ENCODE data around the gene JPH3.
"Not testable (repeated sequence)": the region's sequence is repeated elsewhere in the genome, so short reads cannot be mapped to it uniquely, and the experiment has no call there.

The JPH3 gene

DNA sequence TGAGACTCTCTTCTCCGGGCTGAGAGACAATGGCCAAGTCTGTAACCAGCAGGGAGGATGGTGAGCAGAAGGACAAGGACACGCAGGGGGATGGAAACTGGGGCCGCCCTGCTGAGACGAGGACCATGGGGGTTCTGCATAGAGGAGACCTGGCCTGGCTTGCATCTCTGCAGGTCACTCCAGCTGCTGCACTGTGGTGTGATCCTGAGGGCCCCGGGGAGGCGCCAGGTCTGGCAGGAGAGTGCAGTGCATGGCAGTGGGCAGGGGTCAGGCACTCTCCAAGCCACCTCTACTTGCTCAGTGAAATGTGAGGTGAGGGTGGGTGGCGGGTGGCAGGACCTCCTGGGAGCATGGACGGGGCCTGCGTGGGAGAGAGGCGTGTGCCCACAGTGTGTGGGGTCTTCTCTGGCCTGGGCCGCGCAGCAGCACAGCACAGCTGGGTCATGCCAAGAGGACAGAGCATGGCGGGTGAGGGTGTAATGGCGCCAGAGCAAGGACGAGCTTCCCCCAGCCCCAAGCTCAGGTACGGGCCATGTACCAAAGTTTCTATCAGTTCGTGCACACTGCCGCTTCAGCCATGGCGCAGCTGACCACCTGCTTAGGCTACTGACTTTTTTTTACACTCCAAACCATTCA, 120.4 kb downstream of the JPH3 start:
- no peak for DNase-seq

DNA sequence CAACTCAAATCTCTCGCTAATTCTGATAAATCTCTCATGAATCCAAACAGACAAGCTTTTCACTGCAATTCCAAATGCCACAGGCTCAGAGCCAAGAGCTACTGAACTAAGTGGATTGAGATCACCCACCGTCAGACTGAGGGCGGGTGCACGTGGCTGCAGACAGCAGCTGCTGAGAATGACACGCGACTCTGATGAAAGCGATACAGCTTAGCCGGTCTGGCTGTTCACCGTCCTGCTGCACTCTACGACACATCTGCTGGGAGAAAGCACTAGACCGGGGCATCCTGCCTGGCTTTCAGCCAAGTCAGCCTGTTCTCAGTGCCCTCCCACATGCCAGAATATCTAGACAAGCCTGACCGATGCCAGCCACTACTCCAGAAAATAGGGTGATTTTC, 120.9 kb downstream of the JPH3 start:
- DNase-seq = peak; percentile 66

DNA sequence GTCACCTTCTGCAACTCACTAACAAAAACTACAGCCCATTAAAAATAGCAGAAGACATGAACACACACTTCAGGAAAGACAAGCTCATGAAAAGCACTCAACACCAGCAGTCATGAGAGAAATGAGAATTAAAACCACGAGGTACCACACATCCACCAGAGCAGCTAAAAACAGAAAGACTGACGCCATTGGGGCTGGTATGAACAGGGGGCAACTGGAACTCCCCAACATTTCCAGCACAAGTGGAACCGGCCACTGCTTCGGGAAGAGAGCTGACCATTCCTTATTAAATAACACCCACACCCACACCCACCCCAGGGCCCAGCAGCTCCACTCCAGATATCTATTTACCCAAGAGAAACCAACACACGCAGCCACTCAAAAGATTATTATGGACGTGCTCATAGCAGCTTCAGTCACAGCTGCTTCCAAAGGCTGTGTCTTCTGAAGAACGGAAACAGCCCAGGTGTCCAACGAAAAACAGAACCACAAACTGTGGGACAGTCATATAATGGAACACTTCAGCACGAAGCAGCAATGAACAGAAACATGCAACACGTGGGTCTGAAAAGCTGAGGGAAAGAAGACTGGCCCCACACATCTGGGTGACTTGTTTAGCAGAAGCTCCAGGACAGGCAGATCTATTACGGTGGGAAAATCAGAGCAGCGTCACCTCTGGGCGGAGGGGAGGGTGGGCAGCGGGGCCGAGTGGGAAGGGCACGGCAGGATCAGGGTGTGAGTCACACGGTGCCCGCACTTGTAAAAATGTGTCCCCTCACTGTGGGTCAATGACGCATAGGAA, 122.4 kb downstream of the JPH3 start:
- no peak for DNase-seq

DNA sequence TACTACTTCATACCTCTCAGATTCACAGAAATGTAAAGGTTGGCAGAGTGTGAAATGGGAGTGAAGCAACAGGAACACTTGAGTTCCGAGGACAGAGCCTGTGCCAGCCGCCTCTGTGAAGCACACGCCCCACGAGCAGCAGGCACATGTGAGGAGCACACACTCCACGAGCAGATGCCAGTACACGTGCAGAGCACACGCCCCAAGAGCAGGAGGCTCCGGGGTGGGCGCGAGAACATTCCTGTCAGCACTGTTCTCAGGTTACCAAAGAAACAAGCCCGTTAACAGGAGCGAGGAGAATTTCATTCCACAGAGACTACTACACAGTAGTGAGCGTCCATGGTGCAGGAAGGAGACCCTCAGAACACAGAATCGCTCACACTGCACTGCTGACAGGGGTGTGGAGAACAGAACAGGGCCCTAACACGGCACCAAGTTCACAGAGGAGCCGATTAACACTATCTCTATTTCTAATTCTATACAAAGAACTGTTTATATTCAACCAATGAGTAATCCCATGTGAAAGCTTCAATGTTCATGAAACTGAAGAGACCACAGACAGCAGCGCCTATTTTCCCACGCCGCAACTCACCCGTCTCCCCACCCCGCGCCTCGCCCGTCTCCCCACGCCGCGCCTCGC, 123.4 kb downstream of the JPH3 start:
- DNase-seq = no peak

DNA sequence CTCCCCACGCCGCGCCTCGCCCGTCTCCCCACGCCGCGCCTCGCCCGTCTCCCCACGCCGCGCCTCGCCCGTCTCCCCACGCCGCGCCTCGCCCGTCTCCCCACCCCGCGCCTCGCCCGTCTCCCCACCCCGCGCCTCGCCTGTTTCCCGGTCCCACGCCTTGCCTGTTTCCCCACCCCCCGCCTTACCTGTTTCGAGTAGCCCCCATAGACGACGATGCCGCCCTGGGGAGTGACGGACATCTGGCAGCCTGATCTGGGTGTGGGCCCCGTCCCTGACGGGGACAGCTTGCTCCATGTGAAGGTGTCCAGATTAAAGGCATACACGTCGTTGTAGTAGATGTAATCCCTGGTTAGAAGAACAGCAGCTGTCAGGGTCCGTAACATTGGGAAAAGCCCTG, 124.3 kb downstream of the JPH3 start:
- not testable (repeated sequence) for DNase-seq

DNA sequence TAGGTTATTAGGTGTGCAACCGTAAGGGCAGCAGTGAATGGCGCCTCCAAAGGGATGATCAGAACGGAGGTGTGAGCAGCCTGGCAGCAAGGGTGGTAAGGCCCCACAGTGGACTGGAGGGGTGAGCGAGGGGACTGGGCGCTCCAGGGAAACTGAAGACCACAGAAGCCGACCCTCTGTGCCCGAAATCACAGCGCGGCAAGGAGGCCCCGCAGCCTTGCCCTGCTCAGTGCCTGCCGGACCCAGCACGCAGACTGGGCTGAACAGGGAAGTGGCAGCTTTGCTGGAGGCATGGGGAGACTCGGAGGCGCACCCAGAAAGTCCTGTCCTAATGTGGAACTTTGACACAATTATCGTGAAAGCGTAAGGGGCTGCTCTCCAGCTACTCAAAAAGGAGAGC, 125.0 kb downstream of the JPH3 start:
- no peak for DNase-seq

DNA sequence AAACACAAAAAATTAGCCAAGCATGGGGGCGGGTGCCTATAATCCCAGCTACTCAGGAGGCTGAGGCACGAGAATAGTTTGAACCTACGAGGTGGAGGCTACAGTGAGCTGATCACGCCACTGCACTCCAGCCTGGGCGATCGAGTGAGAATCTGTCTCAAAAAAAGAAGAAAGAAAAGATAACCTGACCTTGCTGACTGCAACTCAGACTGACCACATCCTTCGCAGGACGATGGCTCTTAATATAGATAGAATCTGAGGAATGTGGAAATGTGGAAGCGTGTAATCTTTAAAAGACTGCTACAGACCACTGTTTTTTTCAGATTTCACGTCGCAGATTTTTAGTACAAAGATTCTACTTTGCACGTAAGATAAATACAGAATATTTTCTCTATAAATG, 125.7 kb downstream of the JPH3 start:
- DNase-seq = no peak

DNA sequence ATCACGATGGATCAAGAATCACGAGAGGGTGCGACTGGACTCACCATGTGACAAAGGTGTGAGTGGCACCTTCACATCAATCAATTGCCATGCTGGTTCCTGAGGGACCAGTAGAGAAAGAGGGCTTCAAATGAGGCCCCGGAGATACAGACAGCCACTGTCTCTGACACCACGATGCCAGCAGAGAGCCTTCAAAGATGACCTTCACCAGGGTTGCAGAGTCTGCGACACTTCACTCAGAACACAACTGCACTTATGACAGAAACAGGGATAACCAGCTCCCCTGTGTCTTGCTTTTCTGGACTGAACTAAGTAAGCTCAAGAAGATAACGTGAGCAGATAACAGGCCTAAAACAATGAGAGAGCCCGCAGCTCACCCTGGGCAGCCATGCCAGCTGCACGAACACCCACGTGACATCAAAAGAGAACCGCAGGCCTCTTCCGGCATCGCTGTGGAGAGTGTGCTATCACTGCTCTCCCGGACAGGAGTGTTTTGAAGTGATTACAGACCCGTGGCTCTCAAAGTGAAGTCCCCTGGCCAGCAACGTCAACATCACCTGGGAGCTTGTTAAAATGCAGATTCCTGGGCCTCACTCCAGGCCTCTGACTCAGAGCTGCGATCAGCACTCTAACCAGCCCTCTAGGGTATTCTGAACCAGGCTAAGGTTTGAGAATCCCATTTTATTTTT, 127.1 kb downstream of the JPH3 start:
- no peak for DNase-seq

DNA sequence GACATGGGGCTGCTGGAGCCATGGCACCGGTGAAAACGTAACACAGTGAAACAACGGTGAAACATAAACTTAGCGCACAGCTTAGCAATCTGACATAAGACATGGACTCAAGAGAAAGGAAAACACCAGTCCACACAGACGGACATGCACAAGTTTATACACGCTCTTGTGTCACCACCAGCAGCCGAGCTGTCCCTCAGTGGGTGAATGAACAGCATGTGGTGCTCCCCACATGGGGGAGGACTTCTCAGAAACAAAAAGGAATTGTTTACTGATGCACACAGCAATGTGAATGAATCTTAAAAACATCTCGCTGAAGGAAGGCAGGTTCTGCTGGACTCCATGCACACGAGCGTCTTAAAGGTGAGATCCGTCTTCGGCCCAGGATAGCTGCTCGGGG, 129.3 kb downstream of the JPH3 start:
- no peak for DNase-seq

DNA sequence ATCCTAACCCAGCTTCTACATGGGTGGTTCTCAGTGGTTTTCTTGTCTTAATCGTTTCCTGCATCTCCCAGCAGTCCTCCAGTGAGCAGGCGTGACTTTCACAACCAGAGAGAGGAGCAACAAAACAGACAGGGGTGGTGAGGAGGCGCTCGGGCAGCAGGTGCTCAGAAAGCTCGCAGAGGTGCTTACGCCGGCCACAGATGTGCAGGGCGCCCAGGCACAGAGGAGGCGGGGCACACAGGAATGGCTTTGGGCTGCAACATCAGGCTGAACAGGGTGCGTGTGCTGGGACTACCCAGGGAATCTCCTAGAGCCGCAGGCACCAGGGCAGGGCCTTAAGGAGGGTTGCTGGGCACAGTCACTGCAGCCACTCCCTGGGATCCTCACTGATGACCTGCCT, 130.9 kb downstream of the JPH3 start:
- DNase-seq = no peak

DNA sequence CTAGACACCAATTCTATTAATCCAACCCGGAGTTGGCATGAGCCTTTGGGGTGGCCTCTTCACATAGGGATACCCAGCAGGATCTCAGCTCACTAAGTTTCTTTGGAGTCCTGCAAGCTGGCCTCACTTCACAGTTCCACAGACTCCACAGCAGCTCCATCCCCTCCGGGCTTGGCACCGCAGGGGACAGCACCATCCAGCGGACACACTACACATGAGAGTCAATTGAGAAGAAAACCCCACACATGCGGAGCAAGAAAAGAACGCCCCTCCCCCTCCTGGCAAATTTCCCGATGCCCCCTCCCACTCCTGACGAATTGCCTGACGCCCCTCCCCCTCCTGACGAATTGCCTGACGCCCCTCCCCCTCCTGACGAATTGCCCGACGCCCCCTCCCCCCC, 132.3 kb downstream of the JPH3 start:
- no peak for DNase-seq

DNA sequence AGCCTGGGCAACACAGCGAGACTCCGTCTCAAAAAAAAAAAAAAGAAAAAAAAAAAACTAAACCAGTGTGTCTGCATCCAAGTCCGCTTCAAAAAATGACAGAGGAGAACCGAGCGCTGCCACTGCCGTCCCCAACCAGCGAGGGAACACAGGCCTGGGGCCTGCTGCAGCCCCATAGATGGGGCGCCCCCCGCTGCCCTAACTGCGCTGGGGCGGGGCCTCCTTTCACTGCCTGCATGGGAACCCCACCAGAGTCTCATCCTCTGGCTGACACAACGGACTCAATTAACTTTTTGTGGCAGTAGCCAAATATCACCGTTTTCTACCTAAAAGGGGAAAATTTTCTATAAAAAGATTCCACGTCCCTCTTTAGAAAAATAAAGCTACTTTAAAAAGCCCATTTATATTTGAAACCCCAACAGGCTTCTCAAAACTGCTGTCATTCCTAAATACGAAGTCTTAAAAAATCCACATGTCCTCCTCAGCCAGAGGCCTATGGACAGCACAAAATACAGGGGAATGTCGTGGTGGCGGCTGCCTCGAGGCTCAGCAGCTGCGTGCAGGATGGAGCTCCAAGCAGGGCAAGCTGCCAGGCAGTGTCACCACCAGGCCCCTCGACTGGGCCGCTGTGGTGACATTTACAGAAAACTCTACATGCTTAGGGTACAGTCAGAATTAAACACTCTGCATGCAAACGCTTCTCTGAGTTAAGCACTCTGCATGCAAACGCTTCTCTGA, 133.1 kb downstream of the JPH3 start:
- no peak for DNase-seq

DNA sequence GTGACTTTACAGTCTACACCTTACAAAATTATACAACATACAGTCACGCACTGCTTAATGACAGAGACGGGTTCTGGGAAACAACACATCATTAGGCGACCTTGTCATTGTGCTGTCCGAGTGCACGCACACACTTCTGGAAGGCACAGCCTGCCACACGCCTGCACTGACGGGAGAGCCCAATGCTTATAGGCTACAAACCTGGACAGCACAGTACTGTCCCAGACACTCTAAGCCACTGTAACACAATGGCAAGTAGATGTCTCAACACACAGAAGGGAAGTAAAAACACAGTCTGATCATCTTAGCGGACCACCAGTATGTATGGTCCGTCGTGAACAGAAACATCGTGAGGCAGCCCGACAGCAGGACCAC, 133.7 kb downstream of the JPH3 start:
- no peak for DNase-seq

DNA sequence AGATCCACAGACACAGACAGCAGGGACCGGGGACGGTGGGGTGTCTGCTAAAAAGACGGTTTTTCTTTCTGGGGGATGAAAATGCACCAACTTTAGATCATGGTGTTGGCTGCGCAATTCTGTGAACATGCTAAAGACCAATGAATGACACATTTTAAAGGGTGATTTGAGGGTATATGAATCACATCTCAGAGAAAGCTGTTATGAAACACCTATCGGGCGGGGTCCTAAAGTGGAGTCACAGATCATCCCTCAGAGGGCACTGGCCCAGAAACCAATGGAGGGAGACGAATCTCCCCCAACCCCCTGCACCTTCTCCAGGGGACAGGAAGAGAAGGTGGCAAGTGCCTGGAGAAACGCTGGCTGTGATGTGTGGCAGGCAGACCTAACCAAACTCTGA, 137.5 kb downstream of the JPH3 start:
- DNase-seq = no peak

DNA sequence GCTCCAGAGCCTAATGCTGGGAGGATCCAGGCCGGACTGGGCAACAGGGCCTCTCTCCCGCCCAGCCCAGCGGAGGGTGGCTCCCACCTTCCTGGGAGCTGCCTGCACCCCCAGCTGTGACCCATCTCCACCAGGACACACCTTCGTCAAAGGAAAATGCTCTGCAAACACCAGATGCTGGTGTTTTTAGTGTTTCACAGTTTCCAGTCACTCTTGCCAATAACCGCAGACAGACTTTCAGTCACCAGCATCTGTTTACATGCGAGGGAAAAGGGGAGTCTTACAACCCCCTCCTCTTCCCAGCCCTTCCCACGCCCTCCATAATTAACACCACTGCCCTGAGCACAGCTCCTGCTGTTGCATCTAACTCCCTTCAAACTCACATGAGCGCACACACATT, 138.1 kb downstream of the JPH3 start:
- DNase-seq = no peak

DNA sequence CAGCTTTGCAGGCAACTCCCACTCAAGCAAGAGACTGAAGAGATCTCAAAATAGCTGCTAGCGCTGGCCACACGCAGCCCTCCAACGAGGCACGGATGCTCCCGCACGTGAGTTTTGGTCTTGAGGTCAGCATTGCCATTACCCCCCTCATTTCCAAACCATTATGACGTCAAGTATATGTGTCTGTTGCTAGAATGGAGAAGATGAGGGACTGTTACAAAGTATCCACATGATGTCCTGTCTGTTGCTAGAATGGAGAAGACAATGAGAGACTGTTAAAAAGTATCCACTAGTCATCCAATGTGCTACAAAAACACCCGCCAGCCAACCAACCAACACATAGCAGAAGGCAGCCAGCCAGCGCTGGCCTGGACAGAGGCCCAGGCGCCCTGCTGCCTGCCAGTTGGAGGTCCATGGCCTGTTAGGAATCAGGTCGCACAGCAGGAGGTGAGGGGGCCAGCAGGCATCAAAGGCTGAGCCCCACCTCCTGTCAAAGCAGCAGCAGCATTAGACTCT, 138.7 kb downstream of the JPH3 start:
- peak; percentile 48 for DNase-seq

DNA sequence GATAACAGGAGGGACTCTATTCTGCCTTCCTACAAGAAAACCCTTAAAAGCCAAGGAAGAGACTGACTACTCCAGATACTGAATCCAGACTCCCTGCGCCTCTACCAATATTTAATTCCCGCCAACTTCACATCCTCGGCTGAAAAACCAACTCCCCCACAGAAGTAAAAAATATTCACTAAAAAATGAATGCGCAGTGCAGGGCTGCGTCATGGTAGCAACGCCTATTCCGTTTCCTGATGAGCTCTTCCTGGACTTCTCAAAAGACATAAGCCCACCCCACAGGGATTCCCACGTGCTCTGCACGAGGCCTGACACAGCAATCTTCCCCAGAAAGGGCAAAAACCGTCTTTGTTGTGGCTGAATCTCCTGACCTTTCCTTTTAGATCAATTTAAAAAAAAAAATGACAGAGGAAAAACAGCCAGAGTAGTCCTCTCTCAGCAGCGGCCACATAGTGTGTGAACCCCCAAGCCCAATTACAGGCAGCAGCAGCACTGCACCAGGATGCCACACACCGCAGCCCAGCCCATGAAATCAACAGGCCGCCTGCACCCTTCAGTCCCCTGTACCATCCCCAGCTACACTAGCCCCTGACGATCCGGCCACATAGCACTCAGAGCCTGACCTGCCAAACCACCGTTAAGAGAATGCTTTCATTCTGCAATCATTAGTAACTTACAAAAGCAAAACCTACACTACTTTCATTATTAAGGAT, 139.6 kb downstream of the JPH3 start:
- DNase-seq = no peak

DNA sequence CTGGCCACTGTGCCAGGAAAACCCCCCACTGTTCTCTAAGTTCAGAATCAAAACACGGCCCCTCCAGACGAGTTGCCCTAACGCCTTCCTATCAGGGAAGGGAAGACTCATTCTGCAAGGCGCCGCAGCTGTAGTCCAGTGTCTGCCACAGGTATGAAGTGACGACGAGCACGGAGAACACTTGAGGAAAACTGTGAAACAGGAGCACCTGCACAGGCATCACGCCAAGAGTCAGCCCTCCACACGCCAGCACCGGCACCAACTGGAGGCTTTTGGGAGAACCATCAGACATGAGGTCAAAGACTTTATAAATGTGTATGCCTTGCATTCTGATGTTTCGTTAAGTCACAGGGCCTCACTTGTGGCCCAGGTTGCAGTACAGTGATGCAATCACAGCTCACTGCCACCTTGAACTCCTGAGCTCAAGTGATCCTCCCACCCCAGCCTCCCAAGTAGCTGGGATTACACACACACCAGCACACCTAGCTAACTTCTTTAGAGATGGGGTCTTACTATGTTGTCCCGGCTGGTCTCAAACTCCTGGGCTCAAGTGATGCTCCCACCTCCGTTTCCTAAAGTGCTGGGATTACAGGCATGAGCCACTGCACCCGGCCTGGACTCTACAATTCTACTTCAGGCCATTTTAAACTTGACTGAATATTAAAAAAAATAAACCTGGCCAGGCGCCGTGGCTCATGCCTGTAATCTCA, 140.6 kb downstream of the JPH3 start:
- DNase-seq = no peak

DNA sequence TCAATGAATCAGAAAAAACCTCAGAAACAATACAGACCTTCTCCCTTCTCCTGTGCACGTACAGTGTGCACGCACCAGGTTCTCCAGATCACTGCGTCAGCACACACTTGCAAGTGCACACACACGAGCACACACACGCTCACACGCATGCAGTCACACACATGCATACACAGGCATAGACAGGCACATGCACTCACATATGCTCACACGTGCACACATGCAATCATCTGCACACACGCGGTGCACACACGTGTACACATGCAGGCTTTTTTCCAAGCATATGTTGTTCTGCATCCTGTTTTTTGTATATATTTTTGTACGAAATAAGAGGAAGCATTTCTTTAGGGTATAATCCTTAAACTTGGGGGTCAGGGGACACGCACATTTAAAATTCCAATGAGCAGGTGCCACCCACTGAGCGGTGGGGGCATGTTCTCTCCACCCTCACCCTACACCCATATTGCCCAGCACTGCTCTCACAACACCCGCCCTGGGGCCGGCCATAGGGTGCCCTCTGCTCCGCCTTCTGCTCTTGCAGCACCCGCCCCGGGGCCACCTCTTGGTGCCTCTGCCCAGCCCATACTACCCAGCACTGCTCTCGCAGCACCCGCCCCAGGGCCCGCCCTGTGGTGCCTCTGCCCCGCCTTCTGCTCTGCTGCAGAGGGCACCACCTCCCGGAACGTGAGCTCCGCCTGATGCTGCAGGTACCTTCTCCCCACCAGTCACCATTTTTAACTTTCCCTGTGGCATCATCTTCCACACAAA, 142.6 kb downstream of the JPH3 start:
- no peak for DNase-seq

DNA sequence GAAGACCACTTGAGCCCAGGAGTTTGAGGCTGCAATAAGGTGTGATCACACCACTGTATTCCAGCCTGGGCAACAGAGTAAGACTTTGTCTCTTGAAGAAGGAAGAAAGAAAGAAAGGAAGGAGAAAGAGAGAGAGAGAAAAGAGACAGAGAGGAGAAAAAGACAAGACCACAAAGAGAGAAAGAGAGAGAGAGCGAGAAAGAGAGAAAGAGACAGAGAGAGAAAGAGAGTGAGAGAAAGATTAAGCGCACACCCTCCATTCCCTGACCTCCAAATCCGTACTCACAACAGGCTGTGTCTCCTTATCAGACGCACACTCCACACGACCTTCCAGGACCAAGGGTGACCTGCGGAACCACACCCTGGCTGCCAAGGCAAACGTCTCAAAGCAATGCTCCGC, 143.9 kb downstream of the JPH3 start:
- no peak for DNase-seq
